A549 (cell line): Measurements from ENCODE around the gene KBTBD8.

Experiments used
- BHLHE40 ChIP-seq: IDR thresholded peaks from 2 replicates; pipeline ENCODE4 v1.6.1; 2012; ENCODE audit warnings: low read depth, low read length, inconsistent platforms
- CBX2 ChIP-seq: fragments of 200-600 bp; sonication (generic); IDR thresholded peaks from 2 replicates; pipeline ENCODE4 v1.6.1; 2016; ENCODE audit warnings: low read depth, mild to moderate bottlenecking, borderline replicate concordance
- CTCF ChIP-seq: fragments of >200 bp; sonication (Bioruptor Twin); formaldehyde crosslinking; IDR thresholded peaks from 3 replicates; pipeline ENCODE4 v1.5.1; 2016
- EP300 ChIP-seq, 2 experiments: fragments of >200 bp; sonication (Bioruptor Twin); formaldehyde crosslinking; IDR thresholded peaks; 2 replicates in 1 of 2; 3 replicates in 1 of 2; pipeline ENCODE4 v1.6.1; 2016 to 2017
- HDAC2 ChIP-seq: fragments of 200-600 bp; sonication (generic); IDR thresholded peaks from 2 replicates; pipeline ENCODE4 v1.6.1; 2016
- MYC ChIP-seq: IDR thresholded peaks from 2 replicates; pipeline ENCODE4 v1.6.1; 2012; ENCODE audit warnings: mild to moderate bottlenecking, inconsistent platforms, low read length, improper control_type of control experiment, borderline replicate concordance
- NR3C1 ChIP-seq: fragments of >200 bp; sonication (Bioruptor Twin); formaldehyde crosslinking; IDR thresholded peaks from 3 replicates; pipeline ENCODE4 v1.6.1; 2017
- PHF8 ChIP-seq: fragments of 200-600 bp; sonication (generic); IDR thresholded peaks from 2 replicates; pipeline ENCODE4 v1.6.1; 2016; ENCODE audit warnings: low read depth, mild to moderate bottlenecking, antibody characterized with exemption, moderate library complexity, borderline replicate concordance
- POLR2A ChIP-seq: IDR thresholded peaks from 2 replicates; pipeline ENCODE4 v1.6.1; 2012; ENCODE audit warnings: mild to moderate bottlenecking, low read length
- POLR2AphosphoS2 ChIP-seq: conservative IDR thresholded peaks from 2 replicates; pipeline ENCODE4 v1.6.1; 2012; ENCODE audit warnings: low read length, improper control_type of control experiment, inconsistent platforms
- ZFP36 ChIP-seq: fragments of 450-650 bp; IDR thresholded peaks from 2 replicates; pipeline ENCODE4 v1.6.1; 2014; ENCODE audit warnings: borderline replicate concordance; ENCODE audit not compliant: partially characterized antibody

- no peak for TF ChIP-seq CTCF
- TF ChIP-seq MYC, result no peak
- TF ChIP-seq POLR2AphosphoS2, result no peak
- TF ChIP-seq EP300 (IDR thresholded peaks at IDR 0.05), result no peak
- no peak for TF ChIP-seq NR3C1
- TF ChIP-seq POLR2A, result no peak
- TF ChIP-seq BHLHE40, result no peak
- TF ChIP-seq PHF8, result no peak
- TF ChIP-seq HDAC2, result no peak
- no peak for TF ChIP-seq CBX2
- TF ChIP-seq ZFP36, result no peak
Measured at GRCh38 chr3:67015702-67016484, 17.8 kb downstream of the KBTBD8 start.
